ENCODE data around the gene PPM1F. TPM values are rescaled to one million over a fixed set of nuclear protein-coding genes. Genes with fewer than 3 reads are reported as not detected.

PPM1F gene
- polyA plus RNA-seq, 1 donor (not counting 4 experiments of a cell fraction or from before 2014, with no cell fraction given), result 18.2 TPM

DNA sequence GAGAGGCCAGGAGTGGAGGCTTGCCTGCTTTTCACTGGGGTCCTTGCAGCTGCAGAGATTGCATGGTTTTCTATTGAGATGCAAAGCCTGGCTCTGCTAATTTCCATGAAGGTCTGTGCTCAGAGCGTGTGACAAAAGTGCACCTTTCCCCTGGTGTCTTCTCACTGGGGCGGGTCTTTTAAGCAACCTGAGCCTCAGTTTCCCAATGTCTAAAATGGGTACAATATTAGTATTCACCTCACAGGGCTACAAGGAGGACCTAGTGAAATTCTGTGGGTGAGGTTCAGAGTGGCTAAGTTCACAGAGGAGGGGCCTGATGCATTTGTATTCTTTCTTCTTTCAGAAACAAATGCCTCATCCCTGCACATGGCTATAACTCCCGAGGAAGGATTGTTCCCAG lies 20.3 kb downstream of the PPM1F start:
- FAIRE-seq, result no peak
- dilution Hi-C loops (cut with MboI; ENCODE audit: extremely low pct_ligation_motif_present, low sequenced_read_pairs), result loop anchor here (10.0 kb wide), 1 partner anchor 78 kb away; no protein-coding TSS in a partner anchor
- H3K36me3 ChIP-seq (ENCODE audit: control insufficient read depth in 2 of 2, extremely low read depth in 1 of 2, insufficient read depth in 2 of 2, low read length in 2 of 2), result peaks cover 45 to 56% of the 10 kb centered on the region in 2 experiments
- no peak overlapping the region for H2AFZ ChIP-seq (ENCODE audit: control insufficient read depth, low read length)
- no peak for TF ChIP-seq EZH2 (IDR thresholded peaks at IDR 0.05; ENCODE audit: low read length)
- TF ChIP-seq, protein P1, sequence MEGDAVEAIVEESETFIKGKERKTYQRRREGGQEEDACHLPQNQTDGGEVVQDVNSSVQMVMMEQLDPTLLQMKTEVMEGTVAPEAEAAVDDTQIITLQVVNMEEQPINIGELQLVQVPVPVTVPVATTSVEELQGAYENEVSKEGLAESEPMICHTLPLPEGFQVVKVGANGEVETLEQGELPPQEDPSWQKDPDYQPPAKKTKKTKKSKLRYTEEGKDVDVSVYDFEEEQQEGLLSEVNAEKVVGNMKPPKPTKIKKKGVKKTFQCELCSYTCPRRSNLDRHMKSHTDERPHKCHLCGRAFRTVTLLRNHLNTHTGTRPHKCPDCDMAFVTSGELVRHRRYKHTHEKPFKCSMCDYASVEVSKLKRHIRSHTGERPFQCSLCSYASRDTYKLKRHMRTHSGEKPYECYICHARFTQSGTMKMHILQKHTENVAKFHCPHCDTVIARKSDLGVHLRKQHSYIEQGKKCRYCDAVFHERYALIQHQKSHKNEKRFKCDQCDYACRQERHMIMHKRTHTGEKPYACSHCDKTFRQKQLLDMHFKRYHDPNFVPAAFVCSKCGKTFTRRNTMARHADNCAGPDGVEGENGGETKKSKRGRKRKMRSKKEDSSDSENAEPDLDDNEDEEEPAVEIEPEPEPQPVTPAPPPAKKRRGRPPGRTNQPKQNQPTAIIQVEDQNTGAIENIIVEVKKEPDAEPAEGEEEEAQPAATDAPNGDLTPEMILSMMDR (optimal IDR thresholded peaks at IDR 0.05 in 1 of 3, IDR thresholded peaks at IDR 0.05 in 1 of 3, conservative IDR thresholded peaks at IDR 0.05 in 1 of 3; ENCODE audit: extremely low read depth in 1 of 3, insufficient read depth in 2 of 3, low read length in 3 of 3), result no peak
- H3K9me1 ChIP-seq (ENCODE audit: control insufficient read depth, extremely low read depth, insufficient read depth, low read length), result no peaks in the 10 kb centered on the region
- no peaks in the 10 kb centered on the region for H3K27me3 ChIP-seq (ENCODE audit: control insufficient read depth, extremely low read depth, insufficient read depth, low read length)
- no peaks in the 10 kb centered on the region for H3K9me3 ChIP-seq (ENCODE audit: control insufficient read depth, low read depth, low read length)
- H3K4me1 ChIP-seq (ENCODE audit: control insufficient read depth, extremely low read depth, insufficient read depth, low read length), result peaks cover 11% of the 10 kb centered on the region
- H3K4me3 ChIP-seq (ENCODE audit: control insufficient read depth in 2 of 3, extremely low read depth in 1 of 3, insufficient read depth in 2 of 3, low read depth in 1 of 3, low read length in 3 of 3), result no peak overlapping the region
- H3K27ac ChIP-seq (ENCODE audit: control insufficient read depth, insufficient read depth, low read length), result no peak overlapping the region
- H3K9ac ChIP-seq (ENCODE audit: control insufficient read depth, extremely low read depth, insufficient read depth, low read length), result no peak overlapping the region
- no peak overlapping the region for H3K4me2 ChIP-seq (ENCODE audit: control insufficient read depth, extremely low read depth, insufficient read depth, low read depth, low read length)
- no peaks in the 10 kb centered on the region for H4K20me1 ChIP-seq (ENCODE audit: control insufficient read depth, extremely low read depth, insufficient read depth, low read length)
- DNase-seq (ENCODE audit: low read depth, low spot score), result no peak
- H3K79me2 ChIP-seq (ENCODE audit: control insufficient read depth, insufficient read depth, low read length), result peaks cover 2% of the 10 kb centered on the region

DNA sequence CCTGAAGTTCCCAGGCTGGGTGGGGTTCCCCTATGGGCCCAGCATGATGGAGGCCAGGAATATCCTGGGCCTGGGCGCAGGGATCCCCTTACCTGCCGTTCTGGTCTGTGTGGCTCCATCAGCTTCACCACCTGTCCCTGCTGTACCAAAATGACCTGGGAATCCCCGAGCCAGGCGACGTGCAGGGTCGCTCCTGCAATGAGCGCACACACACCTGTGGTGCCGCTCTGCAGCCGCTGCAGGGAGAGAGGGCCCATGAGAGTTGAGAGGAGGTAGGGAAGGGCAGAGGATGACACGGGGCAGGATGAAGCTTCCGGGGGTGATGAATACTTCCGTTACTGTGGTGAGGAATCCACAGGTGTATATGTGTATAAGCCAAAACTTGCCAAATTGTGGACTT lies 21.6 kb downstream of the PPM1F start:
- Histone ChIP-seq H3K4me3 (ENCODE audit: control insufficient read depth in 2 of 3, extremely low read depth in 1 of 3, insufficient read depth in 2 of 3, low read depth in 1 of 3, low read length in 3 of 3) (no peak overlapping the region), H3K36me3 (ENCODE audit: control insufficient read depth in 2 of 2, extremely low read depth in 1 of 2, insufficient read depth in 2 of 2, low read length in 2 of 2) (peaks cover 48 to 51% of the 10 kb centered on the region in 2 experiments), H3K4me1 (ENCODE audit: control insufficient read depth, extremely low read depth, insufficient read depth, low read length) (no peaks in the 10 kb centered on the region), H3K79me2 (ENCODE audit: control insufficient read depth, insufficient read depth, low read length) (no peaks in the 10 kb centered on the region), H3K9ac (ENCODE audit: control insufficient read depth, extremely low read depth, insufficient read depth, low read length) (no peak overlapping the region), H2AFZ (ENCODE audit: control insufficient read depth, low read length) (no peak overlapping the region), H3K27ac (ENCODE audit: control insufficient read depth, insufficient read depth, low read length) (no peak overlapping the region), H3K27me3 (ENCODE audit: control insufficient read depth, extremely low read depth, insufficient read depth, low read length) (no peaks in the 10 kb centered on the region), H4K20me1 (ENCODE audit: control insufficient read depth, extremely low read depth, insufficient read depth, low read length) (no peaks in the 10 kb centered on the region), H3K9me3 (ENCODE audit: control insufficient read depth, low read depth, low read length) (no peaks in the 10 kb centered on the region), H3K4me2 (ENCODE audit: control insufficient read depth, extremely low read depth, insufficient read depth, low read depth, low read length) (no peak overlapping the region), H3K9me1 (ENCODE audit: control insufficient read depth, extremely low read depth, insufficient read depth, low read length) (no peaks in the 10 kb centered on the region)
- TF ChIP-seq, protein P1 (optimal IDR thresholded peaks at IDR 0.05 in 1 of 3, IDR thresholded peaks at IDR 0.05 in 1 of 3, conservative IDR thresholded peaks at IDR 0.05 in 1 of 3; ENCODE audit: extremely low read depth in 1 of 3, insufficient read depth in 2 of 3, low read length in 3 of 3), result no peak
- no peak for TF ChIP-seq EZH2 (IDR thresholded peaks at IDR 0.05; ENCODE audit: low read length)
- DNase-seq (ENCODE audit: low read depth, low spot score) (no peak), FAIRE-seq (no peak)
- dilution Hi-C loops (cut with MboI; ENCODE audit: extremely low pct_ligation_motif_present, low sequenced_read_pairs), result loop anchor here (10.0 kb wide), 1 partner anchor 76 kb away; no protein-coding TSS in a partner anchor

Data from keratinocyte (primary cell).